H9 (cell line): ENCODE measurements around the gene FAM241A. TPM values are rescaled to one million over a fixed set of nuclear protein-coding genes. Genes with fewer than 3 reads are reported as not detected.
"Not testable (repeated sequence)": the region's sequence is repeated elsewhere in the genome, so short reads cannot be mapped to it uniquely, and the experiment has no call there.

Source experiments
- DNase-seq: peaks from one replicate; pipeline ENCODE4 v3.0.0-alpha.2; 2017
- H2AFZ ChIP-seq: one replicate; pipeline ENCODE4 v1.6.1; 2013; ENCODE audit warnings: mild to moderate bottlenecking, low read length, control low read depth, moderate library complexity
- H2AK5ac ChIP-seq: 2 replicates; pipeline ENCODE4 v1.6.1; 2013; ENCODE audit warnings: low read length, control low read depth, mixed read lengths; ENCODE audit not compliant: insufficient read length
- H2BK120ac ChIP-seq: one replicate; pipeline ENCODE4 v1.6.1; 2013; ENCODE audit warnings: low read depth, mild to moderate bottlenecking, low read length, control low read depth, inconsistent platforms; ENCODE audit not compliant: poor library complexity, severe bottlenecking
- H2BK12ac ChIP-seq: 2 replicates; pipeline ENCODE4 v1.6.1; 2013; ENCODE audit warnings: low read length, control low read depth, mixed read lengths, low read depth; ENCODE audit not compliant: insufficient read length
- H2BK15ac ChIP-seq: 2 replicates; pipeline ENCODE4 v1.6.1; 2013; ENCODE audit warnings: low read depth, low read length, control low read depth
- H2BK20ac ChIP-seq: one replicate; pipeline ENCODE4 v1.6.1; 2013; ENCODE audit warnings: low read depth, mild to moderate bottlenecking, low read length, control low read depth, inconsistent platforms; ENCODE audit not compliant: poor library complexity, severe bottlenecking
- H2BK5ac ChIP-seq: 2 replicates; pipeline ENCODE4 v1.6.1; 2013; ENCODE audit warnings: low read length, control low read depth, mixed read lengths; ENCODE audit not compliant: insufficient read length
- H3K14ac ChIP-seq: 2 replicates; pipeline ENCODE4 v1.6.1; 2013; ENCODE audit warnings: low read length, control low read depth; ENCODE audit not compliant: insufficient read depth
- H3K18ac ChIP-seq: 2 replicates; pipeline ENCODE4 v1.6.1; 2013; ENCODE audit warnings: low read depth, mild to moderate bottlenecking, mixed read lengths, low read length, control low read depth; ENCODE audit not compliant: insufficient read length
- H3K23ac ChIP-seq: 2 replicates; pipeline ENCODE4 v1.6.1; 2013; ENCODE audit warnings: low read length, control low read depth, mixed read lengths, low read depth; ENCODE audit not compliant: insufficient read length
- H3K23me2 ChIP-seq: 2 replicates; pipeline ENCODE4 v1.6.1; 2013; ENCODE audit warnings: low read depth, mild to moderate bottlenecking, mixed read lengths, low read length, control low read depth; ENCODE audit not compliant: insufficient read length, poor library complexity, severe bottlenecking
- H3K27ac ChIP-seq: 2 replicates; pipeline ENCODE4 v1.5.1; 2013; ENCODE audit warnings: low read length, control low read depth, mixed read lengths, low read depth; ENCODE audit not compliant: insufficient read length
- H3K27me3 ChIP-seq: 2 replicates; pipeline ENCODE4 v1.6.1; 2013; ENCODE audit warnings: low read length, control low read depth, inconsistent platforms; ENCODE audit not compliant: insufficient read depth
- H3K4ac ChIP-seq: 2 replicates; pipeline ENCODE4 v1.6.1; 2013; ENCODE audit warnings: low read depth, mild to moderate bottlenecking, control low read depth, inconsistent platforms, low read length, moderate library complexity
- H3K4me1 ChIP-seq: 2 replicates; pipeline ENCODE4 v1.6.1; 2013; ENCODE audit warnings: low read length, control low read depth, inconsistent platforms; ENCODE audit not compliant: insufficient read depth
- H3K4me2 ChIP-seq: 2 replicates; pipeline ENCODE4 v1.6.1; 2013; ENCODE audit warnings: low read length, control low read depth, mixed read lengths; ENCODE audit not compliant: insufficient read length, insufficient read depth
- H3K56ac ChIP-seq: 2 replicates; pipeline ENCODE4 v1.6.1; 2013; ENCODE audit warnings: low read depth, mild to moderate bottlenecking, mixed read lengths, low read length, control low read depth; ENCODE audit not compliant: insufficient read length
- H3K79me1 ChIP-seq: 2 replicates; pipeline ENCODE4 v1.6.1; 2013; ENCODE audit warnings: low read depth, mild to moderate bottlenecking, moderate library complexity, low read length, control low read depth, inconsistent platforms; ENCODE audit not compliant: insufficient read depth, poor library complexity, severe bottlenecking
- H3K79me2 ChIP-seq: 2 replicates; pipeline ENCODE4 v1.6.1; 2013; ENCODE audit warnings: low read length, control low read depth, inconsistent platforms; ENCODE audit not compliant: insufficient read depth
- H3K9ac ChIP-seq: 2 replicates; pipeline ENCODE4 v1.6.1; 2013; ENCODE audit warnings: low read length, control low read depth, mixed read lengths; ENCODE audit not compliant: insufficient read length; ENCODE audit errors: extremely low read depth
- H3K9me3 ChIP-seq: one replicate; pipeline ENCODE4 v1.6.1; 2013; ENCODE audit warnings: low read depth, low read length, inconsistent platforms; ENCODE audit not compliant: control insufficient read depth
- H3T11ph ChIP-seq: one replicate; pipeline ENCODE4 v1.6.1; 2013; ENCODE audit warnings: mild to moderate bottlenecking, low read length, control low read depth, inconsistent platforms
- H4K20me1 ChIP-seq: one replicate; pipeline ENCODE4 v1.6.1; 2013; ENCODE audit not compliant: control insufficient read depth, insufficient read length, insufficient read depth
- H4K5ac ChIP-seq: 2 replicates; pipeline ENCODE4 v1.6.1; 2013; ENCODE audit warnings: low read depth, mild to moderate bottlenecking, mixed read lengths, low read length, control low read depth; ENCODE audit not compliant: insufficient read length
- H4K8ac ChIP-seq: replicated peaks from 2 replicates; pipeline ENCODE4 v1.6.1; 2013; ENCODE audit warnings: low read length, control low read depth, mixed read lengths, low read depth; ENCODE audit not compliant: insufficient read length
- H4K91ac ChIP-seq: 2 replicates; pipeline ENCODE4 v1.6.1; 2013; ENCODE audit warnings: low read depth, mild to moderate bottlenecking, moderate library complexity, mixed read lengths, low read length, control low read depth; ENCODE audit not compliant: insufficient read length
- H3K27ac Mint-ChIP-seq, 3 experiments: 2 replicates in 2 of 3; 3 replicates in 1 of 3; pipeline ENCODE4 v1.8.0; 2020 to 2021; ENCODE audit warnings: mixed read lengths in 3 of 3, mild to moderate bottlenecking in 1 of 3, moderate library complexity in 1 of 3
- H3K27me3 Mint-ChIP-seq: 2 replicates; pipeline ENCODE4 v1.8.0; 2021; ENCODE audit warnings: low read depth, mild to moderate bottlenecking, moderate library complexity, mixed read lengths
- H3K36me3 Mint-ChIP-seq, 3 experiments: 2 replicates in 2 of 3; 3 replicates in 1 of 3; pipeline ENCODE4 v1.8.0; 2020 to 2021; ENCODE audit warnings: low read depth in 3 of 3, mixed read lengths in 3 of 3; ENCODE audit not compliant: insufficient read depth in 1 of 3
- H3K4me1 Mint-ChIP-seq, 2 experiments: 2 replicates each; pipeline ENCODE4 v1.8.0; 2020; ENCODE audit warnings: mixed read lengths in 2 of 2
- H3K4me3 Mint-ChIP-seq, 2 experiments: 2 replicates in 1 of 2; 3 replicates in 1 of 2; pipeline ENCODE4 v1.8.0; 2020 to 2021; ENCODE audit warnings: mild to moderate bottlenecking in 2 of 2, mixed read lengths in 2 of 2, moderate library complexity in 1 of 2
- H3K9me3 Mint-ChIP-seq, 2 experiments: 2 replicates in 1 of 2; 3 replicates in 1 of 2; pipeline ENCODE4 v1.8.0; 2020; ENCODE audit warnings: mild to moderate bottlenecking in 2 of 2, mixed read lengths in 2 of 2, moderate library complexity in 1 of 2
- WGBS: extraction: QIAGEN DNeasy Blood & Tissue Kit; methylation state at CpG from one replicate; pipeline ENCODE4 v1.1.7; 2013; ENCODE audit warnings: missing lambda C conversion rate, low lambda C conversion rate, mixed read lengths; ENCODE audit not compliant: insufficient read length; ENCODE audit errors: extremely low coverage; 5-methylcytosine and 5-hydroxymethylcytosine counted together
- total RNA-seq: library from RNA; stranded (reverse); gene quantifications from 2 replicates; pipeline ENCODE4 v1.2.1, GENCODE V29; 2021
- TF ChIP-seq, protein P1 (sequence below): fragments of 200-600 bp; sonication (generic); conservative IDR thresholded peaks from 3 replicates; pipeline ENCODE4 v1.8.0; 2021; ENCODE audit warnings: antibody characterized with exemption, mild to moderate bottlenecking

Gene FAM241A
- total RNA-seq, 1 experiment from 2014 or later, result 0.13 TPM

DNA sequence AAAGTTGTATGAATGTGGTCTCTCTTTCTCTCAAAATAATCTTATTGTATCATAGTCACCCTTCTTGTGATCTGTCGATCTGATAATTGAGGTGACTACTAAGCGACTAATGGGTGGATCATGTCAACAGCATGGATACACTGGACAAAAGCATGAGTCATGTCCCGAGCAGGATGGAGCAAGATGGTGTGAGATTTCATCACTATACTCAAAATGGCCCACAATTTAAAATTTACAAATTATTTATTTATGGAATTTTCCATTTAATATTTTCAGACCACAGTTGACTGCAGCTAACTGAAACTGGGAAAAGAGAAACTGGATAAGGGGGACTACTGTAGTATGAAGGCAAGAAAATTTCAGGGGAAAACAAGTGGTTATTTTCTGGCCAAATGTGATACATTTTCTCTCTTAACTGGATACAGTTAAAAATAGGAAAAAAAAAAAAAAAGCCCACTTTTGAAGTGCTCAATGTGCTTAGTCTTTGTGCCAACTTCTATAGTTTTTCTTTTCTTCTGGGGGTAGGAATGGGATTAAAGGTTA, 25.3 kb downstream of the FAM241A start:
- H2BK20ac ChIP-seq, result no peak overlapping the region
- DNase-seq, result no peak
- no peak overlapping the region for H3K23ac ChIP-seq
- H3K4me1 Mint-ChIP-seq, result no peaks in the 10 kb centered on the region
- no CpG with 5 or more reads among the region's 3 CpGs for WGBS
- H3K27ac ChIP-seq, result no peak overlapping the region
- H4K8ac ChIP-seq, result no peak overlapping the region
- H3T11ph ChIP-seq, result no peak overlapping the region
- H3K4me1 ChIP-seq, result no peaks in the 10 kb centered on the region
- H3K4me2 ChIP-seq, result no peak overlapping the region
- no peaks in the 10 kb centered on the region for H3K9me3 ChIP-seq
- no peak overlapping the region for H4K5ac ChIP-seq
- H4K20me1 ChIP-seq, result no peaks in the 10 kb centered on the region
- no peak overlapping the region for H3K9ac ChIP-seq
- no peak overlapping the region for H3K56ac ChIP-seq
- H3K18ac ChIP-seq, result no peak overlapping the region
- TF ChIP-seq, protein P1, sequence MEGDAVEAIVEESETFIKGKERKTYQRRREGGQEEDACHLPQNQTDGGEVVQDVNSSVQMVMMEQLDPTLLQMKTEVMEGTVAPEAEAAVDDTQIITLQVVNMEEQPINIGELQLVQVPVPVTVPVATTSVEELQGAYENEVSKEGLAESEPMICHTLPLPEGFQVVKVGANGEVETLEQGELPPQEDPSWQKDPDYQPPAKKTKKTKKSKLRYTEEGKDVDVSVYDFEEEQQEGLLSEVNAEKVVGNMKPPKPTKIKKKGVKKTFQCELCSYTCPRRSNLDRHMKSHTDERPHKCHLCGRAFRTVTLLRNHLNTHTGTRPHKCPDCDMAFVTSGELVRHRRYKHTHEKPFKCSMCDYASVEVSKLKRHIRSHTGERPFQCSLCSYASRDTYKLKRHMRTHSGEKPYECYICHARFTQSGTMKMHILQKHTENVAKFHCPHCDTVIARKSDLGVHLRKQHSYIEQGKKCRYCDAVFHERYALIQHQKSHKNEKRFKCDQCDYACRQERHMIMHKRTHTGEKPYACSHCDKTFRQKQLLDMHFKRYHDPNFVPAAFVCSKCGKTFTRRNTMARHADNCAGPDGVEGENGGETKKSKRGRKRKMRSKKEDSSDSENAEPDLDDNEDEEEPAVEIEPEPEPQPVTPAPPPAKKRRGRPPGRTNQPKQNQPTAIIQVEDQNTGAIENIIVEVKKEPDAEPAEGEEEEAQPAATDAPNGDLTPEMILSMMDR, result no peak
- H3K27me3 Mint-ChIP-seq, result no peaks in the 10 kb centered on the region; the same call in 1 of the 2 replicates
- no peak overlapping the region for H3K4me3 Mint-ChIP-seq
- no peak overlapping the region for H2BK120ac ChIP-seq
- H3K36me3 Mint-ChIP-seq, result no peaks in the 10 kb centered on the region
- no peaks in the 10 kb centered on the region for H3K23me2 ChIP-seq
- H2BK5ac ChIP-seq, result no peak overlapping the region
- H3K79me2 ChIP-seq, result no peaks in the 10 kb centered on the region
- no peak overlapping the region for H3K14ac ChIP-seq
- H2BK12ac ChIP-seq, result no peak overlapping the region
- no peaks in the 10 kb centered on the region for H3K79me1 ChIP-seq
- H4K91ac ChIP-seq, result no peak overlapping the region
- H2BK15ac ChIP-seq, result no peak overlapping the region
- H2AK5ac ChIP-seq, result no peak overlapping the region
- H3K27me3 ChIP-seq, result no peaks in the 10 kb centered on the region
- H3K27ac Mint-ChIP-seq, result no peak overlapping the region
- H2AFZ ChIP-seq, result no peak overlapping the region
- no peak overlapping the region for H3K4ac ChIP-seq
- no peaks in the 10 kb centered on the region for H3K9me3 Mint-ChIP-seq

DNA sequence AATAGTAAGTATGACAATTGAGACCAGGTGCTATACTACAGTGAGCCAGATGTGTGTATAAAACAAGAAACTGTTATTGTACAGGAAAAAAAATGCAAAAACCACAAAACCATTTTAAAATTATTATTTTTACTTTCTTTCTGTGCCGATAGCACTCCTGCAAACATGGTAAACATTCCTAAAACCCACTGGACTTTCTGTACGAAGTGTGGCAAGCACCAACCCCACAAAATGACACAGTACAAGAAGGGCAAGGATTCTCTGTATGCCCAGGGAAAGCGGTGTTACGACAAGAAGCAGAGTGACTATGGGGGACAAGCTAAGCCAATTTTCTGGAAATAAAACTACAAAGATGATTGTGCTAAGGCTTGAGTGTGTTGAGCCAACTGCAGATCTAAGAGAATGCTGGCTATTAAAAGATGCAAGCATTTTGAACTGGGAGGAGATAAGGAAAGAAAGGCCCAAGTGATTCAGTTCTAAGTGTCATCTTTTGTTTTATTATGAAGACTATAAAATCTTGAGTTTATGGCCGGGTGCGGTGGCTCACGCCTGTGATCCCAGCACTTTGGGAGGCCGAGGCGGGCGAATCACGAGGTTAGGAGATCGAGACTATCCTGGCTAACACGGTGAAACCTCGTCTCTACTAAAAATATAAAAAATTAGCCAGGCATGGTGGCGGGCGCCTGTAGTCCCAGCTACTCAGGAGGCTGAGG, 26.0 kb downstream of the FAM241A start:
- not testable (repeated sequence) for H2BK12ac ChIP-seq, H3K4me1 Mint-ChIP-seq, H3K4me2 ChIP-seq, H3K9ac ChIP-seq, H3K79me2 ChIP-seq, H3T11ph ChIP-seq, H4K91ac ChIP-seq, H3K27me3 Mint-ChIP-seq, H2BK120ac ChIP-seq, H4K5ac ChIP-seq, H3K56ac ChIP-seq, H3K9me3 ChIP-seq, DNase-seq, H3K9me3 Mint-ChIP-seq, H2BK5ac ChIP-seq, H2AK5ac ChIP-seq, H3K23me2 ChIP-seq, H2BK15ac ChIP-seq, H3K79me1 ChIP-seq, H4K8ac ChIP-seq, H3K18ac ChIP-seq, H2BK20ac ChIP-seq, H3K27ac ChIP-seq, H3K4me3 Mint-ChIP-seq, H3K4ac ChIP-seq, H3K27me3 ChIP-seq, H3K23ac ChIP-seq, H4K20me1 ChIP-seq, H3K36me3 Mint-ChIP-seq, H3K4me1 ChIP-seq, H2AFZ ChIP-seq, H3K27ac Mint-ChIP-seq, H3K14ac ChIP-seq
- WGBS, result no CpG with 5 or more reads among the region's 16 CpGs
